IPS-15b (cell line): ENCODE results near the gene AGAP3.

Source experiments
- H3K27me3 ChIP-seq: one replicate; pipeline ENCODE4 v1.6.1; 2013; ENCODE audit warnings: low read length; ENCODE audit not compliant: control insufficient read depth, insufficient read depth
- H3K36me3 ChIP-seq: one replicate; pipeline ENCODE4 v1.6.1; 2013; ENCODE audit warnings: low read length; ENCODE audit not compliant: control insufficient read depth, insufficient read depth
- H3K4me1 ChIP-seq: one replicate; pipeline ENCODE4 v1.6.1; 2013; ENCODE audit warnings: mild to moderate bottlenecking, low read length; ENCODE audit not compliant: control insufficient read depth, insufficient read depth
- H3K4me3 ChIP-seq: one replicate; pipeline ENCODE4 v1.5.1; 2013; ENCODE audit warnings: low read depth, low read length
- H3K9ac ChIP-seq: one replicate; pipeline ENCODE4 v1.6.1; 2013; ENCODE audit warnings: low read depth, mild to moderate bottlenecking, low read length
- H3K9me3 ChIP-seq: one replicate; pipeline ENCODE4 v1.6.1; 2013; ENCODE audit warnings: mild to moderate bottlenecking, low read length; ENCODE audit not compliant: control insufficient read depth, insufficient read depth

The AGAP3 gene

DNA sequence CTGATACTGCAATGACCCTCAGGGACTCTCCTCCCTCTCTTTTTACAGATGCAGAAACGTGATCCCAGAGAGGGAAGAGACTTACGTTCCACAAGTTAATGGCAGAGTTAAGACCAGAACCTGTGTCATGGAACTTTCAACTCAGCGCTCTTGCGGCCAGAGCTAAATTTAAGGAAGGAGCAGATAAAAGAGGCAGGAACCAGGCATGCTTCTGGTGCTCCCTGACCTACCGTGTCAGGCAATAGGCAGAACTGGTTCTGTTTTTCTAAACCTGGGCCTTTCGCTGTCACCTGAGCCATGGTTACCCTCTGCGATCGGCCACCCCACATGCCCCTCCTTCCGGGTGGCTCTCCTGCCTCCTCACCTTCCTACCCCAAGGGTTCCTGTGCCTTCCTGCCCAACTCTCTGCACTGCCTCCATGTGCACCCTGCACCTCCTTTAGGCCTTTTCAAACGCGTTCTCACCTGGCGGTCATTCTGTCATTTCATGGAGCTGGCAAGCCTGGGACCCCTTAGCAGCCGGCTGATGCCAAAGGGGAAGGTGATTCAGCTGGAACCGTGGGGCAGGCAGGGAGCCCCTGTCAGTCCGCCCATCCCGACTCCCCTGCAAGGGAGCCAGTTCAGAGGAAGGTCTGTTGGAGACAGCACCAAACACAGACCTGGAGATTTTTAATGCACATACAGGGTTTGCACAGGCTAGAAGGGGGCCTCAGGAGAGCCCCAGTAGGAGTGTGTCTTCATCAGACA is 88.9 kb downstream of the AGAP3 start:
- Histone ChIP-seq H3K4me1 (no peaks in the 10 kb centered on the region), H3K4me3 (no peak overlapping the region), H3K9ac (no peak overlapping the region), H3K9me3 (peaks cover 6% of the 10 kb centered on the region), H3K27me3 (peaks cover 56% of the 10 kb centered on the region), H3K36me3 (no peaks in the 10 kb centered on the region)

DNA sequence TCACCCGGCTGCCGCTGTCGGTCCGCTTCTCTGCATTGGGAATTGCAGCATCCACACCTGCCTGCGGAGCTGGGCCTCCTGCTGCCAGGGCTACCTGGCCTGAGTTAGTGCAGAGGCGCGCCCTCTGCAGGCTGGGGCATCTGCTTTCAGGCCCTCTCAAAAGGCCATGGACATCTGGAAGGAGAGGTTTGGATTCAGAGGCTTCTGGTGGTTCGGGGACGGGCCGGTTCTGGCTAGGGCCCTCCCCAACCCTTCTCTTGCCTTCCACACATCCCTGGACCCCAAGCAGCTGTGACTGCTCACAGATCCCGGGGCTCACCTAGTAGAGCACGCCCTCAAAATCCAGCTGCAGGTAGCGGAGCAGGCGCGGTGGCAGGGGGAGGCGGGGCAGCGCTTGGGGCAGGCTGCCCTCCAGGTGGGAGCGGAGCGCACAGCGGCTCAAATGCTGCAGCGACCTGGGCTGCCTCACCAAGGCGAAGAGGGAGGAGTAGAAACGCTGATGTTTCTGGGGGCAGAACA is 89.6 kb downstream of the AGAP3 start:
- H3K36me3 ChIP-seq, result no peaks in the 10 kb centered on the region
- H3K4me3 ChIP-seq, result no peak overlapping the region
- no peak overlapping the region for H3K9ac ChIP-seq
- no peaks in the 10 kb centered on the region for H3K4me1 ChIP-seq
- H3K9me3 ChIP-seq, result peaks cover 6% of the 10 kb centered on the region
- peaks cover 50% of the 10 kb centered on the region for H3K27me3 ChIP-seq

DNA sequence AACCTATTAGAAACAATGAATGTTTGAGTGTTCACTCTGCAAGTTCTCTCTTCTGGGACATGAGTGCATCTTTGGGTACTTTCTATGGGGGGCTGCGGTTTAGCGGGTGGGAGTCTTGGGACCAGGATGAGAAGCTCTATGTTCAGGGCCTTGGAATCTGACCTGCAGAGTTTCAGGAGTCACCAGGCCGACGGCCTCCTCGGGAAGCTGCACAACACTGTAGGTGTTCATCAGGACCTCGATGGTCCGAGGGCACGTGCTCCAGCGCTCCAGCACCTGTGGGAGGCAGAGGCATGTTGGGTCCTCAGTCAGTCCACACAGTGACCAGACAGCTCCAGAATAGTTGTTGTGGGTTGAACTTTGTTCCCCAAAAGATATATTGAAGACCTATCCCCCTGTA is 90.1 kb downstream of the AGAP3 start:
- Histone ChIP-seq H3K9me3 (peaks cover 6% of the 10 kb centered on the region), H3K27me3 (peaks cover 45% of the 10 kb centered on the region), H3K36me3 (no peaks in the 10 kb centered on the region), H3K4me3 (no peak overlapping the region), H3K9ac (no peak overlapping the region), H3K4me1 (no peaks in the 10 kb centered on the region)

DNA sequence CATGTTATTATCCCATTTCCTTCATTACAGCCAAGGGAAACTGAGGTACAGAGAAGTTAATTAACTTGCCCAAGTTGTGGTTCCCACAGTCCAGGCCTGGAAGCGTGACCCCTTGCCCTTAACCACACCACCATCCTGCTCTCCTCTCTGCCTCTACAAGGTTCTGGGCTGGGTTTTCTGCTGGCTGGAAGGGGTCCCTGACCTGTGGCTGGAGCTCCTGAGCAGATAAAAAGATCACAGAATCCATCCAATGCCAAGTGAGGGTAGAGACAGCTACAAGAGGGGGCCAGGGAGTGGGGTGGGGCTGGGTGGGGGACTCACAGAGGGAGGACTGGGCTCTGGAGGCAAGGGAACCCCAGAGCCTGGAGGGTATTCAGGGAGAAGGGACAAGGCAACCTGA is 91.0 kb downstream of the AGAP3 start:
- H3K4me1 ChIP-seq, result no peaks in the 10 kb centered on the region
- H3K4me3 ChIP-seq, result no peak overlapping the region
- H3K27me3 ChIP-seq, result peaks cover 38% of the 10 kb centered on the region

DNA sequence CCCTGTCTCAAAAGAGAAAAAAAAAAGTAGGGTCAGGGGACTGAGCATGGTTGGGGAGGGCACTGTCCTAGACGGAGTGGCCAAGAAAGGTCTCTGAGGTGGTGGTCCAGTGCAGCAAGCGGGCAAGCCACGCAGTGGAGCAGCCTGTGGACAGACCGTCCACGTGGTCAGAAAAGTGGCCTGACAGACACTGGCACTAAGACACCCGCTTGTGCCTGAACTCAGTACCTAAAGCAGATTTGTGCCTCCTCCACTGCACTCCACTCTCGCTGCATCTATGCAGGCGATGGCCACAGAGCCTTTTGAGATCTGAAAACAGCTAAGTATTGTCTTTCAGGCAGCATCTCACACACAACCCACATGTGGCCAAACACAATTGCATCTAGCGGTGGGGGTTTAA is 92.0 kb downstream of the AGAP3 start:
- no peaks in the 10 kb centered on the region for H3K36me3 ChIP-seq
- no peaks in the 10 kb centered on the region for H3K4me1 ChIP-seq
- H3K4me3 ChIP-seq, result no peak overlapping the region
- peaks cover 2% of the 10 kb centered on the region for H3K9me3 ChIP-seq
- no peak overlapping the region for H3K9ac ChIP-seq
- H3K27me3 ChIP-seq, result peaks cover 31% of the 10 kb centered on the region

More for the DNA sequence above, 91.0 kb downstream of the AGAP3 start:
- Histone ChIP-seq H3K36me3 (no peaks in the 10 kb centered on the region), H3K9ac (no peak overlapping the region), H3K9me3 (peaks cover 6% of the 10 kb centered on the region)

DNA sequence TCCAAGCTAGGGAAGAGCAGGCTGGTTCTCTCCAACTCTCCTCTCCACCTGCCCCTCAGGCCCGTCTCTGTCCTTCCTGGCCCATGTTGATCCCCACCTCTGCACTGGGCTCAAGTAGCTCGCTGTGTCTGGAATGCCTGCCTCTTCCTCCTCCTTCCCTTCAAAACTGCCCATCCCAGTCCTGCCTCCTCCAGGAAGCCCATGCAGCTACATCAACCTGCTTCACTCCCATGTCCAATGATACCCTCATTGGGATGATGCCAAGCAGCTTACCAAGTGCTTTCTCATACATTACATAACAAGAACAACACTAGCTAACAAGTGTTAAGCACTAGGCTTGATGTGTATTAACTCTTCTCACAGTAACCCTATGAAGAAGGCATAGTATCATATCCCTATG is 92.6 kb downstream of the AGAP3 start:
- Histone ChIP-seq H3K9me3 (no peaks in the 10 kb centered on the region), H3K4me3 (no peak overlapping the region), H3K9ac (no peak overlapping the region), H3K4me1 (no peaks in the 10 kb centered on the region), H3K27me3 (peaks cover 26% of the 10 kb centered on the region), H3K36me3 (no peaks in the 10 kb centered on the region)

DNA sequence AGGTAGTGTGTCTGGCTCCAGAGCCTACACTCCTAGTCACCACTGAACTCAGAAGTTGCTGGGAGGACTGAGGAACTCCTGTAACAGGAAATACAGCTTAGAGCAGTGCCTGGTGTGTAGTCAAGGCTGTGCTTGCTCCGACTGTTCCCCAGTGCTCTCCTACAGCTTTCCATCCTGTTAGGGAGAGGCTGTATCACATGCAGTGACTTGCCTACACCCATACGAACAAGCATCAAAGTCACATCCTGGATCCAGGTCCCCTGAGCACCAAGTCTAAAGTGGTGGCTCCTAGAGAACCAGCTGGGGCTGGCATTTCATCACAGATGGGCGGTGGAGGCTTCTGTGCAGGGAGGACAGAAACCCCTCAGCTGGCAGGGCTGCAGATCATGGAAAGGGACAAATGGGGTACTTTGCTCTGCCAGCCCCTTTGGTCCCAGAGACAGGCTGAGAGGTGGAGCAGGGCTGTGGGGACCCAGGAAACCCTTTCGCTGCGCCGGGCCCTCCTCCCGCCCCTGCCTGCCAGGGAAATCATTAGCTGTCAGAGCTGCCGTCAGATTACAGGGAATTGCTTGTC is 93.1 kb downstream of the AGAP3 start:
- H3K27me3 ChIP-seq, result peaks cover 26% of the 10 kb centered on the region
- no peak overlapping the region for H3K4me3 ChIP-seq
- no peaks in the 10 kb centered on the region for H3K9me3 ChIP-seq
- no peak overlapping the region for H3K9ac ChIP-seq
- H3K4me1 ChIP-seq, result no peaks in the 10 kb centered on the region
- no peaks in the 10 kb centered on the region for H3K36me3 ChIP-seq

DNA sequence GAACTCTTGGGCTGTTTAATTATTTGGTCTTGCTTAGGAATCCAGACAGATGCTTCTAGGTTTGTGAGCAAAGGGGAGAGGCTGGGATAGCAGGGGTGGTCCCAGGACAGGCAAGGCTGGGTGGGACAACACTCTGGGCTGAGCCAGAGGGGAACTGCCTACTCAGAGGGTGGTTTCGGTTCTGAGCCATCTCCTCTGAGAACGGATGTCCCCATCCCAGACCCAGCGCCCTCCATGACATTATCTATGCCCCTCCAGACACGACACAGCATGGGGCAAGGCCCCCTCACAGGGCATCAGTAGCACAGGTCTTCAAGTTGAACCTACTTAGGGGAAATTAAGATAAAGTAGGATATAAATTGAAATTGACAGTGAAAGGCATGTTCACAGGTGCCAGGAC is 93.7 kb downstream of the AGAP3 start:
- H3K27me3 ChIP-seq, result peaks cover 24% of the 10 kb centered on the region

DNA sequence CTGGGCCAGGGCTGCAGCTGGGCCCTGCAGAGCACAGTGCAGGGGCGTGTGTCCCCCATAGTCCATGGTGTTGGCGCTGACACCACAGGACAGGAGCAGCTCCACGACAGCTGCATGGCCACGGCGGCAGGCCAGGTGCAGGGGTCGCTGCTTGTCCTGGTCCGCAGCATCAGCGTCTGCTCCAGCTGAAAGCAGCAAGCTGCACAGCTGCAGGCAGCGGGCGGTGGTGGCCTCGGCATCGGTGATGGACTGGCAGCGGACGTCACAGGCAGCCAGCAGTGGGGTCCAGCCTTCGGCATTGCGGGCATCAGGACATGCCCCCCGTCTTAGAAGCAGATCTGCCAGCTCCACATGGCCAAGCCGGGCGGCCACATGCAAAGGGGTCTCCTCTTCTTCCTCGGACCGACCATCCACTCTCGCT is 94.7 kb downstream of the AGAP3 start:
- no peaks in the 10 kb centered on the region for H3K9me3 ChIP-seq
- no peaks in the 10 kb centered on the region for H3K36me3 ChIP-seq
- H3K4me1 ChIP-seq, result no peaks in the 10 kb centered on the region
- no peak overlapping the region for H3K9ac ChIP-seq
- peaks cover 18% of the 10 kb centered on the region for H3K27me3 ChIP-seq
- H3K4me3 ChIP-seq, result no peak overlapping the region

More for the DNA sequence above, 93.7 kb downstream of the AGAP3 start:
- no peaks in the 10 kb centered on the region for H3K36me3 ChIP-seq
- no peak overlapping the region for H3K4me3 ChIP-seq
- H3K4me1 ChIP-seq, result no peaks in the 10 kb centered on the region
- no peaks in the 10 kb centered on the region for H3K9me3 ChIP-seq
- H3K9ac ChIP-seq, result no peak overlapping the region

DNA sequence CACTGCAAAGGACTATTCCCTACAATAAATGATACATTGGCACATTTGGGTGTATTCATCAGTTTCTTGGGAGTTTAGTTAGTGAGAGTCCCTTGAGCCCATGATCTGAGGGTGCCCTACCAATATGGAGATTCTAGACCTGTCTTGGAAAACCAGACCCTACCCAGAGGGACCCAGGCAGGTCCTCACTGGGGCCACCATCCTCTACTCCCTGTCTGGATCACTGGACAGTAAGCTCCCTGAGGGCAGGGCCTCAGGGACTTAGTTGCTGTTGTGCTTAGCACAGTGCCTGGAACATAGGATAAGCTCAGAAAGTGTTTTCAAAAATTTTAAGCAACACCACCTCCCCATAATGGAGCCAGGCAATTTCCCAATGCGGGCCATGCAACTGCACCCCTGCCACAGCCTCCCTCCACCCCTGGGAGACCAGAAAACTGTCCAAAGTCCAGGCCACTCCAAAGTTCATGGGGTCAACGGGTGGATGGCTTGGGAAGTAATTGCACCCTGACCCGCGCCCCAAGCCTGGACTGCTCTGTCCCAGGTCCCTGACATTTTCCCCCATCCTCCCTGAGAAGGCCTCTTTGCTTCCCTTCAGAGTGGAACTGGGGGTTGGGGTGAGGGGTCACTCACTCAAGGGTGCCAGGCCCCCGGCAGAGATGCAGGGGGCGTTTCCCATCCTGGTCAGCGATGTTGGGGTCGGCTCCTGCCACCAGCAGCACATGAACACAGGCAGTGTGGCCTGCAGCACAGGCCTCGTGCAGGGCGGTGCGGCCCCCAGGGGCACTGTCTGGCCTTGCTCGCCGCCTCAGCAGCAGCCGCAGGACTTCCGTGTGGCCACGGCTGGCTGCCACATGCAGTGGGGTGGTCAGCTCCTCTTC is 99.7 kb downstream of the AGAP3 start:
- no peaks in the 10 kb centered on the region for H3K4me1 ChIP-seq
- no peaks in the 10 kb centered on the region for H3K9me3 ChIP-seq
- H3K27me3 ChIP-seq, result no peaks in the 10 kb centered on the region
- H3K4me3 ChIP-seq, result no peak overlapping the region
- H3K9ac ChIP-seq, result no peak overlapping the region
- H3K36me3 ChIP-seq, result no peaks in the 10 kb centered on the region

DNA sequence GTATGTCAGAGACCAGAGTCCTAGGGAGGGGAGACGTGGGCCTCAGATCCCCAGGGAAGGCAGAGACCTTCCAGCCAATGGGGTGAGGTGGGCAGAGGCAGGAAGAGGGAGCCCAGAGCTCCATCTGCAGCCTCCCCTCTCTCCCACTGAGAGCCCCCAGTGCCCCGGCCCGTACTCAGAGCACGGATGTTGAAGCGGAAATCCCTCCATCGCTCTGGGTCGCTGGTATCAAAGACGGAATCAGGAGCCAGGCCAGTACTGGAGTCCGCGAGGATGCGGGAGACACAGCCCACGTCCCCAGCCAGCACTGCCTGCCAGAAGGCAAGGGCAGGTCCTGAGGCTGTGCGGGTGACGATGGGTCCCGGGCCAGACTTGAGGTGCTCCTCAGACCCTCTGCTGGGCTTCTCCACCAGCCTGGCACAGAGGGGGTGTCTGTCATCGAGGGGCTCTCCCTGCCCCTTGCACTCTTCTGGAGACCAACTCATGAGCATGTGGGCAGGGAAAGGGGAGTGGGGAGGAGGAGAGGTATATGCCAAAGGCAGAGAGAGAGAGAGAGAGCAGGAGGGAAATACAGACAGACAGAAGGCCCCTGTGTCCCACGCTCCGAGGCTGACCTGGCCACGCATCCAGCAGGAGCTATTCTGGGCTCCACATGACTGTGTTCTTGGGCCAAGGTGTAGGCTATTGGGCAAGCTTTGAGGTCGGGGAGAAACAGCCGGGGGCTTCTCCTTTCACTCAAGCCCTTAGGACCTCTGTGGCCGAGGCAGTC is 100.5 kb downstream of the AGAP3 start, which contains the start of gene ASB10:
Gene ASB10, minus strand, starts transcription at position 611 of the 769 bp plus-strand sequence. Its CDS starts 120 bp downstream, at position 491.
- Histone ChIP-seq H3K27me3 (no peaks in the 10 kb centered on the region), H3K4me1 (no peaks in the 10 kb centered on the region), H3K36me3 (no peaks in the 10 kb centered on the region), H3K9ac (no peak within 1 kb of the TSS), H3K9me3 (no peaks in the 10 kb centered on the region), H3K4me3 (no peak within 1 kb of the TSS)
